Skeletal muscle satellite cell (primary cell): ENCODE measurements around the gene KNCN.

ENCODE experiments used
- H3K27me3 ChIP-seq: 2 replicates; pipeline ENCODE4 v1.7.0; 2013; ENCODE audit warnings: low read length; ENCODE audit not compliant: control insufficient read depth, insufficient read depth
- H3K36me3 ChIP-seq: 2 replicates; pipeline ENCODE4 v1.7.0; 2013; ENCODE audit warnings: mild to moderate bottlenecking, control low read depth, low read length; ENCODE audit not compliant: insufficient read depth
- H3K4me1 ChIP-seq: 2 replicates; pipeline ENCODE4 v1.7.0; 2013; ENCODE audit warnings: low read length; ENCODE audit not compliant: control insufficient read depth, insufficient read depth
- H3K4me2 ChIP-seq: 2 replicates; pipeline ENCODE4 v1.7.0; 2013; ENCODE audit warnings: mild to moderate bottlenecking, low read length
- H3K4me3 ChIP-seq: 2 replicates; pipeline ENCODE4 v1.7.0; 2013; ENCODE audit warnings: low read length
- H3K9ac ChIP-seq: 2 replicates; pipeline ENCODE4 v1.7.0; 2013; ENCODE audit warnings: mild to moderate bottlenecking, low read depth, low read length, moderate library complexity
- H3K9me3 ChIP-seq: replicated peaks from 2 replicates; pipeline ENCODE4 v1.7.0; 2013; ENCODE audit warnings: mild to moderate bottlenecking, control low read depth, low read length

KNCN gene

DNA sequence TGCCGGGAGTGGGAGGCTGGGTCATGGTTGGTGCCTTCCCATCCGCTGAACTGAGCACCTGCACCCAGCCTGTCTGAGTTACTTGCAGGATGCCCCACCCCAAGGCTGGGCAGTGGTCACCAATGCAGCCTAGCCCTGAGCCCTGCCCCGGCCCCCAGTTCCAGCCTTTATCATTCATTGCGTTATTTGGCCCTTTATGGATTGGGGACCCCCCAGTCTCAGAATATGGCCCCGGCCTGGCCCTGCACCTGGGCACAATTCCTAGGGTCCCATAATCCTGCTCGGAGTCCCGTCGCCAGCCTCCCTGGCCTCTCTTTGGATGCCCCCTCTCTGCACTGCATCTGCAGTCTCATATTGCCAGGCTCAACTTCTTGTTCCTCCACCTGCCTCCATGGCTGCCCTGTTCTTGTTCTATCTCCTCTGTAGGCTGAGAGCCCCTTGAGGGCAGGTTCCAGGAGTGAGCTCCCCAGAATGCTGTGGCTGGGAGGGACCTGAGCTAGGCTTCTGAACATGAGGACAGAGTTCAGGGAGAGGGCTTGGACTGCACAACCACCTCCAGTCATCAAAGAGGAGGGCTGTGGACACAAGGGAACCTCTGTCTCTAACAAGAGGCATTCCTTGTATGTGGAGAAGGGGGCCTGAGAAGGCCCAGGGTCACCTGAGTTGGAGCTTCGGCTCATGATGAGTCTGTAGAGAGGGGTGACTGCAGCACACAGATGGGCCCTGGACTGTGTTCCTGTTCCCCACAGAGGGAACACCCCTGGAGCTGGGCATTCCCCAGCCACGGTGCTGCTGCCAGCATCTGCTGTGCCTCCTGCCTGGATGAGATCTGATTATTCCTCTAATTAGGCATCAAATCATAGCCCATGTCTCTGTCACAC lies 1.1 kb upstream of the KNCN start:
- H3K4me3 ChIP-seq, result no peak overlapping the region
- no peak overlapping the region for H3K9ac ChIP-seq
- no peaks in the 10 kb centered on the region for H3K36me3 ChIP-seq
- no peaks in the 10 kb centered on the region for H3K9me3 ChIP-seq
- peaks cover 12% of the 10 kb centered on the region for H3K4me1 ChIP-seq
- H3K27me3 ChIP-seq, result peaks cover 13% of the 10 kb centered on the region
- no peak overlapping the region for H3K4me2 ChIP-seq

DNA sequence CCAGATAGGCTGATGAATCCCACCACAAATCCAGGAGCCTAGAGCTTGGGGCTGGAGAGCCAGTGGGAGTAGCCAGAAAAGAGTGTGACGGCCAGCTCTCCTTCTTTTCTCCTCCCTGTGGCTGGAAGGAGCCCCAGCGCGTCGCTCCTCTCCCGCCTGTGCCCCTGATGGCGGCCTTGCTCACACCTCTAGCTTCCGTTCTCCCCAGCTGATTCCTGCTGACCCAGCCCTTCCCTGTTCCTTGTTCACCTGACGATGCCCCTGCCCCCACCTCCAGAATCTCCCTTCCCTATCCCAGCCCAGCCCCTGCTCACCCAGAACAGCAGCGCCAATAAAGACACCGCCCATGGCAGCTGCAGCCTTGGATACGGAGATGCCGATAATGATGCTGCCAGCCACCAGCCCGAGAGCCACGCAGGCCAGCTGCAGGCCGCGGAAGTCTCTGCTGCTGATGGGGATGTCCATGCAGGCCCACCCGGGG lies 656 bp downstream of the KNCN start:
- Histone ChIP-seq H3K9ac (no peak overlapping the region), H3K4me2 (no peak overlapping the region), H3K9me3 (no peaks in the 10 kb centered on the region), H3K4me3 (no peak overlapping the region), H3K36me3 (no peaks in the 10 kb centered on the region), H3K27me3 (peaks cover 29% of the 10 kb centered on the region), H3K4me1 (no peaks in the 10 kb centered on the region)

- H3K36me3 ChIP-seq, result no peaks in the 10 kb centered on the region
- peaks cover 37% of the 10 kb centered on the region for H3K27me3 ChIP-seq
- H3K9ac ChIP-seq, result no peak overlapping the region
- no peaks in the 10 kb centered on the region for H3K9me3 ChIP-seq
- no peaks in the 10 kb centered on the region for H3K4me1 ChIP-seq
- no peak overlapping the region for H3K4me2 ChIP-seq
- H3K4me3 ChIP-seq, result no peak overlapping the region
Observed at GRCh38 chr1:46549697-46550681, 1.5 kb downstream of the KNCN start.

DNA sequence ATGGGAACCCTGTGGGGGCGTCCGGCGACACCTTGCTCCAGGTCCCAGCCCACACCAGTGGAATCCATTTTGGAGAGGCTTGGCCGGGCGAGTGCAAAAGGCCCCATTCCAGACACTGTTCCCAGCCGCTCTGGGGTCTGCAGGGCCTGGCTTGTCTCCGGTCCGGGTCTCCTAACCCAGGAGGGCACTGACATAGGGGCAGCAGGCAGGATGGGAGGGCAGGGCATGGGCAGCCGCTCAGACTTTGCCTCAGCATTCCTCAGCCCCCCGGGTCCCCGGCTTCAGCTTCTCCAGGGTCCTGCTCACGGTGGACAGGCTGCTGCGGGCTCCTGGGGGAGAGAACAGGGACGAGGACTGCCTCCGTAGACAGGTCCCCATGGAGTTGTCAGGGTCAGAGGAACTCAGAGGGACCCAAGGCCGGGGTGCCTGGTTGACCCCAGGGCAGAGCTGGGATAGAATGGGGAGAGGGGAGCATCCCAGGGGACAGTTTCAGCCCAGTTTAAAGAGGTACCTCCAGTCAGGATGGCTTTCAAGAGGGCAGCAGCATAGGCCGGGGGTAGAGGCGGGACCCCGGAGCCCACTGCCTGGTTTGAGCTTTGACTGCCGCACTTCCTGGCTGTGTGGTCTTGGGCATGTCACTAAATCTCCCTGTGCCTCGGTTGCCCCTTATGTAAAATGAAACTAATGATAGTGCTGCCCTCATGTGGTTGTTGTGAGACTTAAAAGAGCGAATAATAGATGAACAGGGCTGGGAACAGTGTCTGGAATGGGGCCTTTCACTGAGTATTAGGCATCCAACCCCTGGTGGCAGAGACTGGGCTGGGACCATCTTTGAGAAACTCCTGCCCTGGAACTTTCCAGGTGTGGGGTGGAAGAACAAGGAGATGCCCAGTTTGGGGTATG lies 3.7 kb downstream of the KNCN start:
- no peak overlapping the region for H3K4me3 ChIP-seq
- H3K27me3 ChIP-seq, result peaks cover 60% of the 10 kb centered on the region
- H3K9ac ChIP-seq, result no peak overlapping the region

GRCh38 chr1:46546210-46546609 lies 5.2 kb downstream of the KNCN start:
- Histone ChIP-seq H3K9ac (no peak overlapping the region), H3K4me2 (no peak overlapping the region), H3K9me3 (no peaks in the 10 kb centered on the region), H3K27me3 (peaks cover 69% of the 10 kb centered on the region), H3K4me3 (no peak overlapping the region), H3K4me1 (no peaks in the 10 kb centered on the region), H3K36me3 (no peaks in the 10 kb centered on the region)

More for the DNA sequence above, 3.7 kb downstream of the KNCN start:
- Histone ChIP-seq H3K4me2 (peak overlapping the region; percentile 38), H3K4me1 (no peaks in the 10 kb centered on the region), H3K36me3 (no peaks in the 10 kb centered on the region), H3K9me3 (no peaks in the 10 kb centered on the region)

GRCh38 chr1:46545784-46546183 lies 5.7 kb downstream of the KNCN start:
- Histone ChIP-seq H3K4me3 (no peak overlapping the region), H3K4me1 (no peaks in the 10 kb centered on the region), H3K9me3 (no peaks in the 10 kb centered on the region), H3K27me3 (peaks cover 69% of the 10 kb centered on the region), H3K4me2 (no peak overlapping the region), H3K9ac (no peak overlapping the region), H3K36me3 (no peaks in the 10 kb centered on the region)

DNA sequence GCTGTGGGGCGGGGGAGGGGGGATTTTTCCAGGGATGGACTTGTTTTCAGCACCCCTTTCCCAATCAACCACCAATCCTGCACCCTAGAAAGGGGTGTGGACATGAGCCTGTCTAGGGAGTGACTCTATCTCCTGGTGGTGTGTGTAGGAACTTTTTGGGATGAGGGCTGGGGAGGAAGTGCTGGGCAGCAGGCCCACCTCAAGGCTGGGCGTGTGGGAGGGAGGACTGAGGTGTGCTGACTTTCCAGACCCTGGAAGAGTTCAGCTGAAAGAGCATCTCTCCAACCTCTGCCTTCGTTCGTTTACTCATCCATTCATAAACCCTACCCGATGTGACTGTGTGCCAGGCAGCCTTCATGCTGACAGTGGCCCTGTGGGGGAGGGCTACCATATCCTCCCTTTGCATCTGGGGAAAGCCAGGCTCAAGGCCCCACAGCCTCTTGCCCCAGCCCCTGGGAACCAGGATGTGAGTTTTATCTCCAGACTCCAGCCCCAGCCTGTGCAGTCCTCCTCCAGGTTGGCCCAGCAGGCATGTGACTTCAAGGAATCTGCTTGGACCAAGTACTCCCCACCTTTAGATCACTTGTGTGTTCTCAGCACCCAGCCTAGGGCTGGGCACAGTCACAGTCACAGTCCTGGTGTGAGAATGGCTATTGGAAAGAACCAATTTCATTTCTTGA lies 6.7 kb downstream of the KNCN start:
- H3K4me3 ChIP-seq, result no peak overlapping the region
- H3K27me3 ChIP-seq, result peaks cover 64% of the 10 kb centered on the region
- H3K4me2 ChIP-seq, result no peak overlapping the region
- H3K9ac ChIP-seq, result no peak overlapping the region
- no peaks in the 10 kb centered on the region for H3K9me3 ChIP-seq
- peaks cover 6% of the 10 kb centered on the region for H3K4me1 ChIP-seq
- no peaks in the 10 kb centered on the region for H3K36me3 ChIP-seq

DNA sequence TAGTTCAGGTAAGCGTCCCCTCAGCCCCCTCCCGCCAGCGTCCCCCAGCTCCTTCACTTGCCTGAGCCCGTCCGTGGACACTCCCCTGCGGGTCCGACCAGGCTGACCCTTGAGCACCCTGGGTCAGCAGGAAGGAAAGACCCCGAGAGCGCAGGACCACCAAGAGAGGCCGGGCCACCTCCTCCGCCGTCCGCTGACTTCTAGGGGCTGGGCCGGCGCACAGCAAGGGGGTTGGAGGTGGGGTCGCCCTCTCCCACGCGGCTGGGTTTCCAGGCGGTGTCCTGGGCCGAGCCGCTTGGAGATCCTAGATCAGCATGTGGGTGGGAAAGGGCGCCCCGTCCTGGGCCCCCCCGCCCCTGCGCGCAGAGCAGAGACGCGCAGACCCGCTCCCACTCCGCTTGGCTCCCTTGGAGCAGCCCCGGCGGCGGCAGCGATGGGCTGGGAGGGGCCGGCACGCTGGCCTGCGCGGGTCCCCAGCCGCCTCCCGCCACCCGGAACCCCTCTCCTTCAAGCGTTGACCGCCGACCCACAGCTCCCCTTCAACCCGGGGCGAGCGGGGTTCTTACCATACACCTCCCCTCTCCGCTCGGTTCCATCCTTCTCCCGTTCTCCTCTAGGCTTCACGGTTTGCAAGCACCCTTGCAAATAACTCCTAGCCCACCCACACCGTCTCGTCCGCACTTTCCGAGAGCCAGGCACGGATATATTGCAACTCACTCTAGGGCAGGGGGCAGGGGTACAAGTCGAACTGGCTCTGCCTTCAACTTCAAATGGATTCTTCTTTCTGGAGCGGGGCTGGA lies 7.5 kb downstream of the KNCN start:
- Histone ChIP-seq H3K4me2 (no peak overlapping the region), H3K4me3 (no peak overlapping the region), H3K4me1 (peaks cover 7% of the 10 kb centered on the region), H3K36me3 (no peaks in the 10 kb centered on the region), H3K9ac (no peak overlapping the region), H3K9me3 (no peaks in the 10 kb centered on the region), H3K27me3 (peaks cover 64% of the 10 kb centered on the region)

GRCh38 chr1:46543382-46543760 lies 8.1 kb downstream of the KNCN start:
- H3K36me3 ChIP-seq, result no peaks in the 10 kb centered on the region
- no peak overlapping the region for H3K4me2 ChIP-seq
- no peak overlapping the region for H3K4me3 ChIP-seq
- H3K9me3 ChIP-seq, result no peaks in the 10 kb centered on the region
- peaks cover 69% of the 10 kb centered on the region for H3K27me3 ChIP-seq
- H3K9ac ChIP-seq, result no peak overlapping the region
- peaks cover 7% of the 10 kb centered on the region for H3K4me1 ChIP-seq

GRCh38 chr1:46539972-46540371 lies 11.5 kb downstream of the KNCN start:
- Histone ChIP-seq H3K9me3 (no peaks in the 10 kb centered on the region), H3K9ac (no peak overlapping the region), H3K4me1 (peaks cover 7% of the 10 kb centered on the region), H3K4me3 (no peak overlapping the region), H3K27me3 (peaks cover 71% of the 10 kb centered on the region), H3K4me2 (no peak overlapping the region), H3K36me3 (no peaks in the 10 kb centered on the region)
